NCI-H2029 treated with DMSO at 0.1 percent for 48 hours (cell line): ENCODE measurements around the gene KIAA1210.

Experiments used
- DNase-seq: peaks from one replicate; lab custom pipeline; 2025; lab: John Stamatoyannopoulos, UW

Gene KIAA1210

DNA sequence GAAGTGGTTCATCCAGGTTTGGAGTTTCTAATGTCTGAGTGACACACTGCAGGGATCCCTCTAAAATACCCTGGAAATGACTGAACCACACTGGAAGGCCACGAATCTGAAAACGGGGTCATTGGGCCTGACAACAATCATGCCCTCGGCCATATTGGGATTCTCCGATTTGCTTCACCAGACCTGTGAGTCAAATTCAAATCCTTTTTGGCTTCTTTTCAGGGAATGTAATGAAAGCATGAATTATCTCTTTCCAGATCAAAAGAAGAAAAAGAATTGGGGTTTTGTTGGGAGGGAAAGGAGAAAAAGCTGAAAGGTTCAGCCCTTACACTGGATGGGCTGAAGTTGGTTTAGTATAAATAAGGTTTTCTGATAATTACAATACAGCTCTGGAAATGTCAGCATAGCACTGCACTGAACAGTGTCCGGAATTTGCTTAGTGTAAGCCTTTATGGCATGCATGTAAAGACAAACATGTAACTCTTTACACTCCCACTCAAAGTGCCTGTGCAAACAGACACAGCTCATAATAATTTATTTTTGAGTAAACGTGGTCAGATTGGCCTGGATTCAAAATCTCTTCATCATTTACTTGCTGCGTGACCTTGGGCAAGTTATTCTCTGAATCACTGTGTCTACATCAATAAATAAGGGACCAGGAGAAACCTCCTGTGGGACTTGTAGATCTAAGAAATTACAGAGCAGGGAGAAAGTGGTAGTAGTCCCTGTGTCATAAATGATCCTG, 33.4 kb downstream of the KIAA1210 start:
- no peak for DNase-seq

DNA sequence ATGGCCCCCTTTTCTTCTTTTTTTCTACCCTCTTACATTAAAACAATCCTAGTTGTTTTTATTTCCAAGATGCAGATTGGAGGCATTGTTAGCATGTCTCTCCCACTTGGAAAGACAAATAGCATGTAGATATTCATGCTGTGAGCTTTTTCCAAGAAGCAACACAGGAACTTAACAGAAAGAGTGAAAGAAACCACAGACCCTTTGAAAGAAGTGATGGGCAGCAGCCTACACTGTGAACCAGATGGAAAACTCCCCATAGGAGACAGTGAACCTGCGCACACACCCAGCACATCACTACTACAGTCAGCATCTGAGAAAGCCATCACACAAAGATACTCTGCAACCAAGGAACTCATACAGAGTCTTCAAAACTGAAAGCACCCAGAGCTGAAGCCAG, 37.0 kb downstream of the KIAA1210 start:
- DNase-seq = no peak

DNA sequence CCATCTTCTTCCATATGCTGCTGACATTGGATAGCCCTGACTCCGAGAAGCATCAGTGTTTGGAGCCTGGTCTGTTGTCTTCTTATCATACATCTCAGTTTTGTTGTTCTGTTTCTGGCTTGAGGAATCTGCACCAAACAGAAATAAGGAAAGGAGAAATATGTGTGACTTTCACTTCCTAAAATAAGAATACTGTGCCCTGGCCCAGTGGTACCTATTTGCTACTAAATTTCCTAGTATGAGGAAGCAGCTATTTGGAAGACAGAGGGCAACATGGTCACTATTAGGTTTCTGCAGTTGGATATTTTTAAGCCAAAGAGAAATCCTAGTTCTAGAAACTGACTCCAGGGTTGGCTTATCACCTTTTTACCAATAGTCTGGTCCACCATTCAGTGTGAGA, 38.0 kb downstream of the KIAA1210 start:
- DNase-seq = no peak

DNA sequence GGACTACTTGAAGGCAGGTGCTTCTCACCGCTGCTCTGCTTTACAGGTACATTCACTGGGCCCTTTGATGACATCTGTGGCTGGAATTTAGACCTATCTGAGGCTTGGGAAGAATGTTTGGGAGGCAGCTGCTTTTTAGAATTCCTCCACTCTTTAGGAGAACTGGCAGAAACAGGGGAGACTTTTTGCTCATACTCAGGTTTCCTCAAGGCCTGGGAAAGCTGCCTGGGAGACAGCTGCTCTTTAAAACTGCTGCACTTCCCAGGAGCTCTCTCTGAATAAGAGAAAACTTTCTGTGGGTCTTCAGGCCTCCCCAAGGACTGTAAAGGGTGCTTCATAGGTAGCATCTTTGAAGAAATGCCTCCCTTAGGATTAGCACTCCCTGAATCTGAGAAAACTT, 40.5 kb downstream of the KIAA1210 start:
- no peak for DNase-seq

DNA sequence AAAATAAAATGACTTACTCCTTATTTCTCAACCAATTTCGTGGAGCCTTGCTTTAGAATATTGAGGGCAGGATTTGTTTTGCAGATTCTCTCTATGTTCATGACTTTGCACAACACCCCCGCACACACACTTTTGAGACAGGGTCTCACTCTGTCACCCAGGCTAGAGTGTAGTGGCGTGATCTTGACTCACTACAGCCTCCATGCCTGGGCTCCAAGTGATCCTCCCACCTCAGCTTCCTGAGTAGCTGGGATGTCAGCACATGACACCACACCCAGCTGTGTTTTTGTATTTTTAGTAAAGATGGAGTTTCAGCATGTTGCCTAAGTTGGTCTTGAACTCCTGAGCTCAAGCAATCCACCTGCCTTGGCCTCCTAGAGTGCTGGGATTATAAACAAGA, 42.8 kb downstream of the KIAA1210 start:
- no peak for DNase-seq

DNA sequence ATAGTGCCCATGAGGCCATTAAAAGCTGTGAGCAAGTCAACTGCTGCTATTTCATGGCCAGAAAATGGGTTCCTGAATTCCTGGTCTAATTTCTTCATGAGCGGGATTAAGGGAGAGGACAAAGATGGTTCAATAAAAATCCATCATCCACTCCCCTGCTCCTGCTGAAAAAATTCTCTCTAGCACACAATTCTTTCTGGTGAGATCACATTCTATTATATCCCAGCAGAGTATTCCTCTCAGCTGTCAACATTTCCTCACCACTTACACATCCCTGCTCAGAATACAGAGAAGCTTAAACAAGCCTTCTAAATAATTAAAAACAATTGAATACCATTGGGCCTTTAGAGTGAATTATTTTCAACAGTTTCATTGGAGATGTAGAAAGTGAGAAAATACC, 45.3 kb downstream of the KIAA1210 start:
- no peak for DNase-seq

DNA sequence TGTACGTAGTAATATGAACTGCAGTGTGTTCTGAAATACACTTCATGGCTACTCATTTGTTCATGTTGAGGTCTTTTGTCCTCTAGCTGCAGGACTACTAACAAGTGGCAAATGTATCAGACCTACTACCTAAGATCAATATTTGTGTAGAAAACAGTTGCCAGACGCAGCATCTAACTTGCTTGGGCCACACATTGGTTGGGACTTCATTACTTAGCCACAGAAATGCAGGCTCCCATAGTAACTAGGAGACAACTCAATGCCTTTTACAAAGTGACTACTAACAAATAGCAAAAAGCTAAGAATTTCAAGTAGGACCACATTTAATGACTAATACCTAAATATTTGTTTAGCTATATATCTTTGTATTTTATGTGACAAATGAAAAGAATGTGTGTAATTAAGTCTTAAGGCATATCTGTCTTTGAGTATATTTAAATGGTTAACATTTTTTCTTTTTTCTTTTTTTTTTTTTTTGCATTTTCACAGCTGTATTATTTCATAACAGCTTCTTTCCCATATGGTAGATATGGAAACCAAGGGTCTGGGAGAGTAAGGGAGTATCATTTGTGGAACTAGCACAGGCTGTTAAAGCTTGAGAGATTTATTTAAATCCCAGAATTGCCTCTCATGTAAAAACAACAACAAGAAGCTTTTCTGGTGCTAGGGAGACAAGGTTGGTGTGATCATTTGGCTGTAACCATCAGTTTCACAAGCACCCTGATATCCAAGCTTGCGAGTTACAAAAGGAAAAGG, 52.2 kb downstream of the KIAA1210 start:
- no peak for DNase-seq

DNA sequence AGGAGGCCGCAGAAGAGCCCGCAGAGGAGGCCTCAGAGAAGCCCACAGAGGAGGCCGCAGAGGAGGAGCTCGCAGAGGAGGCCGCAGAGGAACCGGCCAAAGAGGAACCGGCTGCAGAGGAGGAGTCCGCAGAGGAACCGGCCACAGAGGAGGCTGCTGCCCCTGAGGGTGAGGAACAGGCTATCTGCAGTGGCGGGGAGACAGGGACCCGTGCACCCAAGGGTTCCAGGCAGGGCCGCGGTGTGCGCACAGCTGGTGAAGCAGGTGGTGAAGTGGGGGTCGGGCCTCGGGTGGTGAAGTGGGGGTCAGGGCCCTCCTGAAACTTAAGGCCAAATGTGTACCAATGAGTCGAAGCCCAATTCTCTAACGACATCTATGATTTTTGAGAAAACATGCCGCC, 53.7 kb downstream of the KIAA1210 start:
- DNase-seq = no peak

DNA sequence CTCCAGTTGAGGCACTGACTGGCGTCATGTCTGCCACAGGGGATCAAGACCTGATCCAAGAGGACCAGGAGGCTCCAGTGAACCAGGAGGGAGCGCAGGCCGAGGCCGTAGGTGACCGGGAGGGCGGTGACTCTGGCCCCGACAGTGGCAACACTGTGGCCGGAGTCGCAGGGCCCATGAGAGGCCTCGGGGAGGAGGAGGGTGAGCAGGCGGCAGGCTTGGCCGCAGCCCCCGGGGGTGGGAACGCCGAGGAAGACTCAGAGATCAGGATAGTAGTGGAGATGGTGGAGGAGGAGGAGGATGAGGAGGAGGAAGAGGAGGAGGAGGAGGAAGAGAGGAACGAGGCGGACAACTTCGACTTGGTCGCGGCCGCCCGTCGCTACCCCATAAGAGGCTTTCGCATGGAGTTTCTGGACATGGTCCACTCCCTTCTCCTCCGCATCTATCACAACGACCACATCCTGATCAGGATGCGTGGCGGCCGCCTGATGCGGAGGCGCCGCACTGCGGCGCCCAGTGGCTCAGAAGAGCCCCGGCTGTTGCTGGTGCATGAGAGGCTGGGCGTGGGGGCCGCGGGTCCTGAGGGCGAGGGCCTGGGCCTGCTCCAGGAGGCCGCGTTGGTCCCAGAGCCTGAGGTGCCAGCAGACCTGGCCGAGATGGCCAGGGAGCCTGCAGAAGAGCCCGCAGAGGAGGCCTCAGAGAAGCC, 54.3 kb downstream of the KIAA1210 start:
- DNase-seq = no peak

DNA sequence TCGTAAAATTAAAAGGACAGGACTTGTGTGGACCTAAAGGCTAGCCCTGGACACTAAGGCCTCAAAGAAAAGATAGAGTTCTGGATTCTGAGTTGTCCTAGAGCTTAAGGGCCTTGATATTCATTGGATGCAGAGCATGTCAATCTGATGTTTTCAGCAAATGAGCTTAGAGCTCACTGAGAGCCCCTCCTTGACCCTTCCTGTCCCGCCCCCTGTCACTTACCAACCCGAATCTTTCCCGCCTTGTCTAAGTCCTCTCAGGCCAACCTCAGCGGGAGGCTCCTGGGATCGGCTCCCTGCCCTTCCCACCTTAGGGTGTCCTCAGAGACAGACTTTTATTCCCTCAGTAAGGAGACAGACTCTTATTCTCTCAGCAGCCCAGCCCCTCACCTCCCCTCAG, 54.9 kb downstream of the KIAA1210 start, which contains the start of gene CT47C1:
CT47C1 (plus strand) TSS at position 250 of the 400 bp plus-strand sequence. CDS start 233 bp downstream, outside the sequence.
- no peak for DNase-seq

DNA sequence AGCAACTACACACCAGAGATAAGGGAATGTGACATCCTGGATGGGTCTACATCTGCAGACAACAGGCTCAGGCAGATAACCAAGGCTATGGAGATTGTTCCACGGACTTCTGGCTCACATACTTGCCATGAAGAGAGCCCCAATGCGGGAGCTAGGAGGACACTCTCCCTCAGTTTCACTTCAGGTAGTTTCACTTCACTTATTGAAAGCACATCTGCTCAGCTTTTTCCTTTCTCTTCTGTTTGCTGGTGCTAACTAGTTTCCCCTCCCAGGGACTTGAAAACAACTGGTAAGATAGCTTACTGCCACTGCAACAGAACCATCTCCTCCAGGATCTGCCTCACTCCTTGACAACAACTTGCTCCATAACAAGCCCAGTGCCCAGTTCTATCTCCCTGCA, 56.2 kb downstream of the KIAA1210 start:
- no peak for DNase-seq

DNA sequence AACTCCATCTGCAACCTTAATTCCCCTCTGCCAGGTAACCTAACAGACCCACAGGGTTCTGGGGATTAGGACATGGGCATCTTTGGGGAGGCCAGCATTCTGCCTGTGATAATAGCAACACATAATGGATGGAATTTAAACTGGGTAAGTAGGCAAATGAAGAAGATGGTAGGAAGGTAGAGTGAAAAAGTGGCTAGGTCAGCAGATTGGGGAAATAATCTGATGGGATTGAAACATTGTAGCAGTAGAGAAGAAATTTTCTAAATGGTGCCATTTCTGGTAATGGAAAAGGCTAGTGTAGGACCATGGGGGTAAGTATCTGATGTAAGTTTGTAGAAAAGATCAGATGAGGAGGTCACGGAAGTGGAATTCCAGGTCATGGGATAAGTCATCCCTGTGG, 57.9 kb downstream of the KIAA1210 start:
- no peak for DNase-seq

DNA sequence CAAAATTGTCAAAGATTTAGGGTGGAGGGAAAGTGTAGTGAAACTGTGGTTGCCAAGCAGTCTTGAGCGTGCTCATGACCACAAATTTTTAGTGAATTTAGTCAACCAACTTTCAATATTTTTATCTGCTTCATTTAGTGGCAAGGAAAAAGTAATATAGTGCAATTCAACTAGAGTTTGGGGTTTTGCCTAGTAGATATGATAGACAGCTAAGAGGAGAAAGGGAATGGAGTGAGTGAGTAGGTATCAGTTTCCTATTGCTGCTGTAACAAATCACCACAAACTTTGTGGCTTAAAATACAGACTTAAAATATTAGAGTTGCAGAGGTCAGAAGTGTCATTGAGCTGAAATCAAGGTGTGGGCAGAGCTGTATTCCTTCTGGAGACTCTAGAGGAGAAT, 58.5 kb downstream of the KIAA1210 start:
- DNase-seq = no peak

DNA sequence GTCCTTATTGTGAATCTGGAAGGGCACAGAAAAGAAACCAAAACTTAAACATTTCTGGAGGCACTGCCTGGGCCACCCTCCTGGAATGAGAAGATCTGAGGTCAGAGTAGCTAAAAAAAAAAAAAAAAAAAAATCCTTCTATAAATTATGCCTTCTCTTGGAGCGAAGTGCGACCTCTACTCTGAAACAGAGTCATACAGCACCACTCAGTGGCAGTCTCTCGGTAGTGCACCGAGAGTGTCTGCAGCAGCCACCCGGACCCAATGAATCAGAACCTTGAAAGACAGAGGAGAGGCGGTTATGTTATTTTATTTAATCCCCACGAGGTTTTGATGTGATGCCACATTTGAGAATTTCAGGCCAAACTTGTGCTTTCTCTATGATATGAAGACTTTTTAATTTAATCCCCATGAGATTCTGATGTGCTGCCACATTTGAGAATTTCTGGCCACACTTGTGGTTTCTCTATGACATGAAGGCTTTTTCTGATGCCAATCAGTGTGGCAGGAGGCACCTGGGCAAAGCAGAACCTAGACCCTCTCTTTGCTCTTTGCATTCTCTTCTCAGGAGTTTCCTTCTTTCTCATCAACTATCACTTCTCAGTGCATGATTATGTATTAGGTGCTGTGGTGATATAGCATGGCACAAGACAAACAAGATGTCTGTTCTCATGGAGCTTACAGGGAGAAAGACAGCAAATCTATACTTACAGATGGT, 60.4 kb downstream of the KIAA1210 start:
- peak; percentile 17 for DNase-seq

DNA sequence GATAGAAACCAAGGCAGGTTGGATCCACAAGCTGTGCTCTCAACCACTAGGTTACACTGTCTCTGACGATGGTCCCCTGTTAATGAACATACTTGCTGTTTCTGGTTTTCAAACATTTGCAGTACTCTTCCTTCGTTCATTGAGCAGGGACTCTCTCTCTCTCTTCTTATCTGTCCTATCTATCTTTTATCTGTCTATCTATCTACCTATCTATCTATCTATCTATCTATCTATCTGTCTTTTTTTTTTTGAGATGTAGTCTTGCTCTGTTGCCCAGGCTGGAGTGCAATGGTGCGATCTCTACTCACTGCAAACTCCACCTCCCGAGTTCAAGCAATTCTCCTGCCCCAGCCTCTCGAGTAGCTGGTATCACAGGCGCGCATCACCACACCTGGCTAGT, 64.2 kb downstream of the KIAA1210 start:
- DNase-seq = no peak

DNA sequence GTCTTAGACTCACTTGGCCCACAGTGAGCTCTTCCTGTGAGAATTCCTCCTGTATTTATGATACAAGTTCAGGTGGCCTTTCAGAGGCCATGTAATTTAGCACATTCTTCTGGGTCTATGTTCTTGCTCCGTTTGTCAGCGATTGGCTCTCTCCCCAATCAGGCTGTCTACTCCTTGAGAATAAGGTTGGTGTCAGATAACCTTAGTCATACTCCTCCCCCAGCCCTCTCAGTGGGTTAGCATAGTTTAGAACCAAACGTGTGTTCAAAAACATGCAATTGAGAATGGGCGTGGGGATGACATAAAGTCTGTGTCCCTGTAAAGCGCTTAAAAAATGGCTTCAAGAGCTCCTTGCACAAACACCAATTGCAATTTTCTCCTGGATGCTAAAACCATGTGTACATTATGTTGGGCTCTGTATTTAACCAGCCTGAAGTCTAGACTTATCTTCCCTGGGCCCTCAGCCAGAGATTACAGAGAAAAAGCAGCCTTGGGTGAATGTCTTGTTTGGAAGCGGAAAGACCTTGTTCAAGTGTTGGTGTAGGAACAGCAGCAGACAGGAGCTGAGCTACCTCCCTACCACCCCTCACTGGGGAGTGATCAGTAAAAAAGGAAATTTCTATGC, 64.8 kb downstream of the KIAA1210 start:
- peak; percentile 25 for DNase-seq

DNA sequence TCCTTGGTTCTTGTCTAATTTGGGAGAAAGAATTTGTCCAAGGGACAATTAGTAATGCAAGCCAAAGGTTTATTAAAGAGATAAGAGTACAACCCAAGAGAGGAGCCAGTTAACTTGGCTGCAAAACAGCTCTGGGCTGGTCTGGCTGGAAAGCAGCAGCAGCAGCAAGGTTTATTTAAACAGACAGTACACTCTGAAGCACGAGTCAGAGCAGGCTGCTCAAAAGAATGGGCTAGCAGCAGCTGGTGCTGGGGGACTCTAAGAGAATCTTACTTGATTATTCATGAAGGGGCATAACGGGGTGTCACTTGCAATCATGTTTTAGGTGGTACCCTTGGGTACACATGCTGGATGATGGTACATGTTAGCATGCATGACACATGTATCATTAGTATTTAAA, 71.9 kb downstream of the KIAA1210 start:
- no peak for DNase-seq

DNA sequence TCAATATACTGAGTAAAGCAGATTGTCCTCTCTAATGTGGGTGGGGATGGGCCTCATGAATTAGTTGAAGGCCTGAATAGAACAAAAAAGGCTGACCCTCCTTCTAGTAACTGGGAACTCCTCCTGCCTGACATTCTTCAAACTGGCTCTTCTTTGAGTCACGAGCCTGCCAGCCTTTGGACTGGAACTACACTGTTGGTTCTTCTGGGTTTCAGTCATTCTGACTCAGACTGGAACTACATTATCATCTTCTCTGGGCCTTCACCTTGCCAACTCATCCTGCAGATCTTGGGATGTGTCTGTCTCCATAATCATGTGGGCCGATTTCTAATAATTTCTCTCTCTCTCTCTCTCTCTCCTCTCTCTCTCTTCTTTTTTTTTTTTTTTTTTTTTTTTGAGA, 81.7 kb downstream of the KIAA1210 start:
- DNase-seq = no peak

DNA sequence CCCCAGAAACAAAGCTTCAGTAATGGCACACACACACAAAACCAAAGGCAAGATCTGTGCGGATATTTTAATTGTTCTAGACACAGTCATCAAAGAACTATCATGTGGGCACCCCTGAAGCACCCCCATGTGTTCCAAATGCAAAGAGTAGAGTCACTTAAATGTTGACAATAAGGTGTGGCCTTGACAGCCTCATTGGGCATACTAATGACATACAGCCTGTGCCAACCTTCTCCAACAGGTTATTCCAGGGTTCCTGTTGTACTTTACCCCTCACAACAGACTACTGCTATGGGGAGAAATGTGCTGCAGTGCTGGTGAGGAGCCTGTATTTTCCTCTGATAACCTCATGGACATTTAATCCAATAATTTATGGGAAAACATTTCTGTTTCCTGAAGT, 84.6 kb downstream of the KIAA1210 start:
- DNase-seq = no peak

DNA sequence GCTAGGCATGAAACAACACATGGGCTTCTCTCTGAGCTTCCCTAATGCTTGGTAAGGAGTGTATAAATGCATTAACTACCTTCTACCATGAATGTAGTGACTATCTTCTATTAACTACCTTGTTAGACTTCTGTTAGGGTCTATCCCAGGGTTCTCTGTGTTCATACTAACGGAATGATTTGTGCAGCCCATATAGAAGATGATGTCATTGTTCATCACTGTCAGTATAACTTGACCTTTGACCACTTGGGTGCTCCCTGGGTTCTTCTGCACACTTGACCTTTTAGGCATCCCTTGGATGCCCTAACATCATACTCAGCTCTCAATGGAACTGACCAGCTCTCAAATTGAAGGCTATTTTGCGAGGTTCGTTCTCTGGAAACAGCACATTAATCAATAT, 85.6 kb downstream of the KIAA1210 start:
- no peak for DNase-seq

DNA sequence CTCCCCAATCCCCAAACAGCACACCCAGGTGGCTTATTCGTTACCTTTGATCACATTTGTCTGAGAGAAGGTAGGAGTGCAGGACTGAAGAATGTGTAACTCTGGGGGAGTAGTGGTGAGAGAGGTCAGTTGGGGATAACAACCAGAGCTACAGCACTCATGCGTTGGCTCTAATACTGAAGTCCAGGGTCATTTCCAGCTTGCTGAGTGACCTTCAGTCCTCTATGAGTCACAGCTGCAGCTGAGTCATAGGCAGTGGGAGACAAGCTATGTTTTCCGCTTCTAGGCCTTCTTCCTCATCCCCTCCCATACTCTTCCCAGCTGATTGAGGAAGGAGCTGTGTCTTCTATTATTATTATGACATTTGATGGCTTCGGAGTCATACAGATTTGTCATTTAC, 86.4 kb downstream of the KIAA1210 start:
- DNase-seq = no peak

DNA sequence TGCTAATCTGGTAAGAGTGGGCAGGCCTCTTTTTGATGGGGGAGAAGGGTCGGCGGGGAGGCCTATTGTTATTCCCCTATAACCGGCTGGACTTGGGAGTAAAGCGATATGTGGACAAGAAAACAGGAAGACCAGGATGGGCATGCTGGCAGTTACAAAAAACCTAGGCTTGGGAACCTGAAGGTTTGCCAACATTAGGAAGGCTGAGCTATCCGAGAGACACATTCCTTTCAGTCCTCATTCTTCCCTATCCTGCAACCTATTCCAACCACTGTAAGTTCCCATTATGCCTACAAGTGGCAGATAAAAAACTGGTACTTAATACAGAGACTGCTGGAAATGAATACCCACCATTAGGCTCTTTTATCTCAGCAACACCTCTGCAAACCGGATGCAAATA, 87.2 kb downstream of the KIAA1210 start:
- no peak for DNase-seq
